H1 (cell line): Measurements from ENCODE around the gene SLC6A12. TPM values are rescaled to one million over a fixed set of nuclear protein-coding genes. Genes with fewer than 3 reads are reported as not detected.

ENCODE experiments used
- CTCF ChIA-PET: fragments of 300-600 bp; sonication (Branson Sonifier 250); formaldehyde crosslinking; loops from one replicate; lab custom pipeline; 2021; ENCODE audit not compliant: partially characterized antibody; lab: Charles Lee
- POLR2A ChIA-PET: fragments of 300-600 bp; sonication (Branson Sonifier 250); formaldehyde crosslinking; loops from one replicate; lab custom pipeline; 2021; ENCODE audit warnings: inconsistent platforms; ENCODE audit not compliant: partially characterized antibody; lab: Charles Lee
- DNase-seq, 2 experiments: peaks; one replicate each; pipeline versions ENCODE4 v3.0.0 to v3.0.0-alpha.2; 2010 to 2022; ENCODE audit warnings: low spot score in 2 of 2, low read depth in 1 of 2, mixed read lengths in 1 of 2
- FAIRE-seq: peaks from 2 replicates; lab custom pipeline; 2011; peaks lifted over from hg19 to GRCh38; lab: Jason Lieb, UNC
- H2AFZ ChIP-seq: 2 replicates; pipeline ENCODE4 v1.8.1; 2012; ENCODE audit warnings: low read length, inconsistent platforms
- H2AK5ac ChIP-seq: 2 replicates; pipeline ENCODE4 v1.6.1; 2013; ENCODE audit warnings: low read depth, low read length
- H2BK120ac ChIP-seq: replicated peaks from 2 replicates; pipeline ENCODE3; 2013; ENCODE audit warnings: low read depth, low read length, inconsistent platforms
- H2BK12ac ChIP-seq: 2 replicates; pipeline ENCODE4 v1.6.1; 2013; ENCODE audit warnings: low read depth, low read length
- H2BK15ac ChIP-seq: 2 replicates; pipeline ENCODE4 v1.6.1; 2013; ENCODE audit warnings: low read length
- H2BK20ac ChIP-seq: 2 replicates; pipeline ENCODE4 v1.6.1; 2013; ENCODE audit warnings: low read length
- H2BK5ac ChIP-seq: 2 replicates; pipeline ENCODE4 v1.6.1; 2013; ENCODE audit warnings: low read depth, low read length
- H3K14ac ChIP-seq: 2 replicates; pipeline ENCODE4 v1.6.1; 2013; ENCODE audit warnings: inconsistent platforms; ENCODE audit not compliant: insufficient read length
- H3K18ac ChIP-seq: 2 replicates; pipeline ENCODE4 v1.6.1; 2013; ENCODE audit warnings: low read length; ENCODE audit errors: extremely low read depth
- H3K23ac ChIP-seq: 2 replicates; pipeline ENCODE4 v1.6.1; 2013; ENCODE audit warnings: inconsistent platforms; ENCODE audit not compliant: insufficient read length
- H3K23me2 ChIP-seq: 2 replicates; pipeline ENCODE4 v1.6.1; 2013; ENCODE audit warnings: low read depth, low read length
- H3K27ac ChIP-seq: 2 replicates; pipeline ENCODE4 v1.6.1; 2011; ENCODE audit warnings: low read depth, low read length, inconsistent platforms
- H3K27me3 ChIP-seq, 4 experiments: replicated peaks in 1 of 4; 1 replicate in 1 of 4; 2 replicates in 3 of 4; pipeline versions ENCODE4 v1.6.1 to v1.8.1; 2011 to 2013; ENCODE audit warnings: low read length in 3 of 4, mild to moderate bottlenecking in 3 of 4, inconsistent platforms in 2 of 4, mixed read lengths in 2 of 4, moderate library complexity in 1 of 4; ENCODE audit not compliant: control insufficient read depth in 3 of 4, insufficient read depth in 3 of 4; ENCODE audit errors: extremely low read depth in 1 of 4
- H3K36me3 ChIP-seq, 4 experiments: 2 replicates each; pipeline versions ENCODE4 v1.6.1 to v1.8.1; 2011 to 2013; ENCODE audit warnings: mild to moderate bottlenecking in 4 of 4, low read length in 3 of 4, moderate library complexity in 2 of 4, control low read depth in 1 of 4, inconsistent platforms in 1 of 4; ENCODE audit not compliant: insufficient read depth in 4 of 4, control insufficient read depth in 2 of 4
- H3K4ac ChIP-seq: replicated peaks from 2 replicates; pipeline ENCODE3; 2013; ENCODE audit warnings: low read length, low read depth, mixed read lengths, inconsistent platforms; ENCODE audit not compliant: insufficient read length
- H3K4me1 ChIP-seq, 4 experiments: replicated peaks in 1 of 4; 1 replicate in 1 of 4; 2 replicates in 3 of 4; pipeline versions ENCODE4 v1.6.1 to v1.8.1; 2011 to 2013; ENCODE audit warnings: low read length in 3 of 4, inconsistent platforms in 2 of 4, mixed read lengths in 1 of 4; ENCODE audit not compliant: insufficient read depth in 4 of 4, control insufficient read depth in 3 of 4
- H3K4me2 ChIP-seq, 2 experiments: 2 replicates each; pipeline versions ENCODE4 v1.6.1 to v1.8.1; 2011 to 2013; ENCODE audit warnings: low read depth in 2 of 2, low read length in 2 of 2, control low read depth in 1 of 2, inconsistent platforms in 1 of 2, mild to moderate bottlenecking in 1 of 2; ENCODE audit not compliant: insufficient read depth in 1 of 2
- H3K4me3 ChIP-seq, 4 experiments: fragments of 200-600, 300-600 bp in 1 of 4; sonication (generic), shearing (Covaris generic), sonication (Bioruptor Twin) in 1 of 4; 2 replicates each; pipeline versions ENCODE4 v1.5.1 to v1.8.1; 2011 to 2016; ENCODE audit warnings: low read length in 4 of 4, low read depth in 3 of 4, control low read depth in 2 of 4, inconsistent platforms in 2 of 4, mild to moderate bottlenecking in 2 of 4, mixed read lengths in 1 of 4, moderate library complexity in 1 of 4; ENCODE audit not compliant: insufficient read depth in 2 of 4; ENCODE audit errors: extremely low read depth in 1 of 4
- H3K56ac ChIP-seq: replicated peaks from 2 replicates; pipeline ENCODE3; 2013; ENCODE audit warnings: low read depth, mild to moderate bottlenecking, mixed read lengths, low read length, inconsistent platforms; ENCODE audit not compliant: insufficient read length
- H3K79me1 ChIP-seq: 2 replicates; pipeline ENCODE4 v1.6.1; 2013; ENCODE audit warnings: low read depth, low read length, control low read depth
- H3K79me2 ChIP-seq, 2 experiments: 2 replicates each; pipeline versions ENCODE4 v1.6.1 to v1.8.1; 2012 to 2013; ENCODE audit warnings: low read length in 2 of 2, mild to moderate bottlenecking in 2 of 2, inconsistent platforms in 1 of 2; ENCODE audit not compliant: insufficient read depth in 2 of 2, control insufficient read depth in 1 of 2
- H3K9ac ChIP-seq, 4 experiments: replicated peaks in 1 of 4; 1 replicate in 1 of 4; 2 replicates in 3 of 4; pipeline versions ENCODE4 v1.6.1 to v1.8.1; 2011 to 2013; ENCODE audit warnings: low read depth in 3 of 4, low read length in 3 of 4, control low read depth in 2 of 4, mild to moderate bottlenecking in 2 of 4, moderate library complexity in 2 of 4, inconsistent platforms in 1 of 4; ENCODE audit errors: extremely low read depth in 1 of 4
- H3K9me3 ChIP-seq, 2 experiments: 2 replicates each; pipeline versions ENCODE4 v1.6.1 to v1.8.1; 2012 to 2013; ENCODE audit warnings: mild to moderate bottlenecking in 2 of 2, moderate library complexity in 2 of 2, control low read depth in 1 of 2, inconsistent platforms in 1 of 2, low read depth in 1 of 2, low read length in 1 of 2, mixed read lengths in 1 of 2; ENCODE audit not compliant: insufficient read depth in 2 of 2
- H4K20me1 ChIP-seq, 2 experiments: replicated peaks in 1 of 2; 2 replicates each; pipeline versions ENCODE3 to v1.8.1; 2011 to 2013; ENCODE audit warnings: inconsistent platforms in 2 of 2, low read length in 2 of 2, mild to moderate bottlenecking in 1 of 2; ENCODE audit not compliant: insufficient read depth in 2 of 2, control insufficient read depth in 1 of 2
- H4K5ac ChIP-seq: 2 replicates; pipeline ENCODE4 v1.6.1; 2013; ENCODE audit warnings: low read length, low read depth, mixed read lengths, inconsistent platforms; ENCODE audit not compliant: insufficient read length
- H4K8ac ChIP-seq: 2 replicates; pipeline ENCODE4 v1.8.0; 2013; ENCODE audit warnings: mild to moderate bottlenecking, moderate library complexity, low read length, inconsistent platforms; ENCODE audit not compliant: insufficient read depth; ENCODE audit errors: extremely low read depth
- H4K91ac ChIP-seq: replicated peaks from 2 replicates; pipeline ENCODE3; 2013; ENCODE audit warnings: low read length, mixed read lengths, inconsistent platforms; ENCODE audit not compliant: insufficient read length
- SP2 ChIP-seq: IDR thresholded peaks from 2 replicates; pipeline ENCODE4 v1.6.1; 2012; ENCODE audit warnings: mild to moderate bottlenecking, low read length, inconsistent platforms
- WGBS, 2 experiments: shearing (Covaris generic) in 1 of 2; methylation state at CpG; one replicate each; pipeline versions ENCODE4 v1.1.6 to v1.1.7; 2013 to 2015; ENCODE audit warnings: low lambda C conversion rate in 2 of 2, mixed read lengths in 2 of 2, inconsistent platforms in 1 of 2, low coverage in 1 of 2, missing lambda C conversion rate in 1 of 2; ENCODE audit not compliant: insufficient replicate concordance in 2 of 2, insufficient coverage in 1 of 2, insufficient read length in 1 of 2; ENCODE audit errors: extremely low coverage in 1 of 2, missing lambda C conversion rate in 1 of 2; 5-methylcytosine and 5-hydroxymethylcytosine counted together
- polyA plus RNA-seq, 7 experiments: library from polyadenylated mRNA; depleted of rRNA in 3 of 7; stranded (reverse) in 5 of 7; unstranded in 2 of 7; fragments of >200 nt in 5 of 7; fragments of 200-250 nt in 2 of 7; gene quantifications; 1 replicate in 5 of 7; 2 replicates in 1 of 7; 4 replicates in 1 of 7; pipeline versions ENCODE4 v1.2.1 to v1.2.3, GENCODE V29; 2011 to 2013; ENCODE audit warnings: missing spikeins in 2 of 7, mixed read lengths in 2 of 7
- total RNA-seq: library from RNA; stranded (reverse); fragmentation: NEBNext Ultra II Directional; extraction: Animal tissue kit (Norgen Biotek cat#: 25700); gene quantifications from 2 replicates; pipeline ENCODE4 v1.2.1, GENCODE V29; 2021

SLC6A12 gene
- total and polyA plus RNA-seq, 2 of the 8 experiments (the other 6 are each of a cell fraction or from before 2014, with no cell fraction given), result 0.70 to 1.1 TPM

GRCh38 chr12:161823-162222 lies 52.1 kb downstream of the SLC6A12 start:
- Histone ChIP-seq H2BK5ac (no peak overlapping the region), H3K4me2 (no peak overlapping the region), H3K4me3 (no peak overlapping the region), H3K56ac (no peak overlapping the region), H3K18ac (no peak overlapping the region), H3K79me1 (no peaks in the 10 kb centered on the region), H2BK12ac (no peak overlapping the region), H3K23ac (no peak overlapping the region), H2BK15ac (no peak overlapping the region), H4K5ac (no peak overlapping the region), H4K20me1 (no peaks in the 10 kb centered on the region), H2BK20ac (no peak overlapping the region), H2AK5ac (no peak overlapping the region), H3K4me1 (peaks cover 0 to 3% (median 0%) of the 10 kb centered on the region in 4 experiments; a peak in 1 of 7 replicates), H3K23me2 (no peaks in the 10 kb centered on the region), H3K14ac (no peak overlapping the region), H3K79me2 (no peaks in the 10 kb centered on the region), H3K9me3 (no peaks in the 10 kb centered on the region), H3K27me3 (no peaks in the 10 kb centered on the region), H3K9ac (no peak overlapping the region), H4K8ac (no peak overlapping the region), H3K4ac (no peak overlapping the region), H3K27ac (no peak overlapping the region), H2BK120ac (no peak overlapping the region), H4K91ac (no peak overlapping the region), H3K36me3 (no peaks in the 10 kb centered on the region), H2AFZ (no peak overlapping the region)
- DNase-seq (no peak), FAIRE-seq (no peak)
- ChIA-PET POLR2A (interaction anchor here (1.1 to 1.9 kb wide), 3 partner anchors 9 to 53 kb away, joined by 3 to 6 read pairs (median 4); no protein-coding TSS in a partner anchor), CTCF (interaction anchor here (0.6 to 1.9 kb wide), 7 partner anchors 9 to 56 kb away, joined by 3 to 6 read pairs (median 4); no protein-coding TSS in a partner anchor)
- WGBS, 2 experiments, result 84% methylated on average over 8 of the region's 8 CpGs; no CpG with 5 or more reads in 1 of the 2 experiments
- no peak for TF ChIP-seq SP2
